Endothelial cell of umbilical vein (primary cell): ENCODE results near the gene DCAF17. TPM values are rescaled to one million over a fixed set of nuclear protein-coding genes. Genes with fewer than 3 reads are reported as not detected.

Source experiments
- BruUV-seq: library from RNA; stranded (reverse); fragments of 400-500 nt; replicated peaks from 2 replicates; lab custom pipeline; 2021; lab: Mats Ljungman, UMichigan
- CTCF ChIA-PET: fragments of 300-600, 350-600 bp; sonication (Branson Sonifier 250); formaldehyde crosslinking; loops from one replicate; lab custom pipeline; 2021; ENCODE audit warnings: antibody characterized with exemption, inconsistent platforms; lab: Charles Lee
- POLR2A ChIA-PET: fragments of 300-600, 350-600 bp; sonication (Branson Sonifier 250); formaldehyde crosslinking; loops from one replicate; lab custom pipeline; 2021; ENCODE audit warnings: antibody characterized with exemption, inconsistent platforms; lab: Charles Lee
- DNase-seq: peaks from one replicate; pipeline ENCODE4 v3.0.0-alpha.2; 2011; ENCODE audit warnings: low read depth, low spot score
- FAIRE-seq: peaks from 2 replicates; lab custom pipeline; 2011; peaks lifted over from hg19 to GRCh38; lab: Jason Lieb, UNC
- H2AFZ ChIP-seq: 2 replicates; pipeline ENCODE4 v1.6.0; 2012; ENCODE audit warnings: low read depth, low read length, control low read depth, inconsistent platforms
- H3K27ac ChIP-seq: 2 replicates; pipeline ENCODE4 v1.5.1; 2011; ENCODE audit warnings: low read depth, mild to moderate bottlenecking, control low read depth, low read length, moderate library complexity; ENCODE audit not compliant: insufficient read depth
- H3K27me3 ChIP-seq, 2 experiments: 2 replicates each; pipeline versions ENCODE4 v1.6.0 to v1.6.1; 2011; ENCODE audit warnings: low read length in 2 of 2, mixed read lengths in 1 of 2; ENCODE audit not compliant: control insufficient read depth in 2 of 2, insufficient read depth in 2 of 2
- H3K36me3 ChIP-seq, 2 experiments: 2 replicates in 1 of 2; 3 replicates in 1 of 2; pipeline ENCODE4 v1.5.1; 2011; ENCODE audit warnings: low read length in 2 of 2, mild to moderate bottlenecking in 1 of 2, moderate library complexity in 1 of 2; ENCODE audit not compliant: control insufficient read depth in 2 of 2, insufficient read depth in 2 of 2; ENCODE audit errors: extremely low read depth in 1 of 2
- H3K4me1 ChIP-seq: 3 replicates; pipeline ENCODE4 v1.5.1; 2011; ENCODE audit warnings: mild to moderate bottlenecking, low read length; ENCODE audit not compliant: control insufficient read depth, insufficient read depth; ENCODE audit errors: extremely low read depth
- H3K4me2 ChIP-seq: 2 replicates; pipeline ENCODE4 v1.6.1; 2011; ENCODE audit warnings: low read length, control low read depth, mixed read lengths; ENCODE audit not compliant: insufficient read depth
- H3K4me3 ChIP-seq, 3 experiments: fragments of 200-600 bp in 1 of 3; sonication (generic), shearing (Covaris generic) in 1 of 3; replicated peaks in 1 of 3; 2 replicates each; pipeline ENCODE4 v1.5.1; 2011 to 2016; ENCODE audit warnings: control low read depth in 3 of 3, low read length in 3 of 3, mild to moderate bottlenecking in 2 of 3, inconsistent platforms in 1 of 3, low read depth in 1 of 3, moderate library complexity in 1 of 3; ENCODE audit not compliant: insufficient read depth in 1 of 3
- H3K79me2 ChIP-seq: 2 replicates; pipeline ENCODE4 v1.6.0; 2012; ENCODE audit warnings: low read length, inconsistent platforms; ENCODE audit not compliant: control insufficient read depth, insufficient read depth
- H3K9ac ChIP-seq: replicated peaks from 2 replicates; pipeline ENCODE3; 2011; ENCODE audit warnings: low read length, control low read depth; ENCODE audit not compliant: insufficient read depth; ENCODE audit errors: extremely low read depth
- H3K9me1 ChIP-seq: replicated peaks from 3 replicates; pipeline ENCODE4 v1.6.0; 2011; ENCODE audit warnings: mild to moderate bottlenecking, low read length; ENCODE audit not compliant: control insufficient read depth, insufficient read depth; ENCODE audit errors: extremely low read depth
- H3K9me3 ChIP-seq: replicated peaks from 2 replicates; pipeline ENCODE4 v1.5.1; 2012; ENCODE audit warnings: low read length, inconsistent platforms; ENCODE audit not compliant: control insufficient read depth, insufficient read depth
- H4K20me1 ChIP-seq: replicated peaks from 2 replicates; pipeline ENCODE3; 2011; ENCODE audit warnings: mild to moderate bottlenecking, low read length; ENCODE audit not compliant: control insufficient read depth, insufficient read depth; ENCODE audit errors: extremely low read depth
- EZH2 ChIP-seq: IDR thresholded peaks from 2 replicates; pipeline ENCODE4 v1.6.1; 2012; ENCODE audit warnings: borderline replicate concordance, low read depth, mild to moderate bottlenecking, moderate library complexity, low read length, inconsistent platforms; ENCODE audit not compliant: severe bottlenecking
- FOS ChIP-seq: IDR thresholded peaks from 2 replicates; pipeline ENCODE4 v1.6.1; 2011; ENCODE audit warnings: mild to moderate bottlenecking, low read length, moderate library complexity, borderline replicate concordance; ENCODE audit not compliant: insufficient read depth
- GATA2 ChIP-seq: IDR thresholded peaks from 2 replicates; pipeline ENCODE4 v1.7.0; 2011; ENCODE audit warnings: low read depth, mild to moderate bottlenecking, moderate library complexity, mixed read lengths, low read length; ENCODE audit not compliant: insufficient read length, insufficient read depth
- JUN ChIP-seq: IDR thresholded peaks from 2 replicates; pipeline ENCODE4 v1.6.1; 2011; ENCODE audit warnings: borderline replicate concordance, low read depth; ENCODE audit not compliant: insufficient read length, insufficient read depth
- MAX ChIP-seq: IDR thresholded peaks from 2 replicates; pipeline ENCODE4 v1.6.1; 2011; ENCODE audit not compliant: insufficient read depth, insufficient read length
- MYC ChIP-seq: IDR thresholded peaks from one replicate; pipeline ENCODE4 v1.6.1; 2011; ENCODE audit warnings: mild to moderate bottlenecking, low read depth, low read length
- POLR2A ChIP-seq: IDR thresholded peaks from 2 replicates; pipeline ENCODE4 v1.6.1; 2012; ENCODE audit warnings: low read depth, mild to moderate bottlenecking, control low read depth, low read length
- POLR2AphosphoS5 ChIP-seq: IDR thresholded peaks from 2 replicates; pipeline ENCODE4 v1.6.1; 2012; ENCODE audit warnings: low read depth, mild to moderate bottlenecking, control low read depth, low read length, moderate library complexity; ENCODE audit not compliant: insufficient read depth
- dilution Hi-C: fragments of 300-500 bp; cut with MboI; formaldehyde crosslinking; loops from one replicate; pipeline ENCODE4 v1.15.0; 2019; ENCODE audit warnings: low sequenced_read_pairs; ENCODE audit not compliant: extremely low pct_ligation_motif_present
- intact Hi-C: fragments of 100-400 bp; cut with micrococcal nuclease; formaldehyde crosslinking; loops from one replicate; pipeline ENCODE4 v1.10.0; 2022
- polyA plus RNA-seq, 4 experiments: library from polyadenylated mRNA; depleted of rRNA in 3 of 4; stranded (reverse) in 3 of 4; unstranded in 1 of 4; fragments of >200 nt; gene quantifications; 2 replicates each; pipeline versions ENCODE4 v1.2.1 to v1.2.3, GENCODE V29; 2011 to 2012; ENCODE audit warnings: missing spikeins in 1 of 4
- total RNA-seq: library from RNA; stranded (reverse); gene quantifications from 2 replicates; pipeline ENCODE4 v1.2.3, GENCODE V29; 2021
- TF ChIP-seq, protein P1 (sequence below), 2 donors: IDR thresholded peaks; 1 replicate in 1 of 2; 2 replicates in 1 of 2; pipeline ENCODE4 v1.5.1; 2011; ENCODE audit warnings: low read length in 2 of 2, mild to moderate bottlenecking in 2 of 2, moderate library complexity in 2 of 2, control low read depth in 1 of 2, inconsistent platforms in 1 of 2, low read depth in 1 of 2; ENCODE audit not compliant: insufficient read depth in 1 of 2; ENCODE audit errors: extremely low read depth in 1 of 2

Gene DCAF17
- total and polyA plus RNA-seq, 2 donors (not counting 3 experiments of a cell fraction or from before 2014, with no cell fraction given), result 4.6 to 14.9 TPM

DNA sequence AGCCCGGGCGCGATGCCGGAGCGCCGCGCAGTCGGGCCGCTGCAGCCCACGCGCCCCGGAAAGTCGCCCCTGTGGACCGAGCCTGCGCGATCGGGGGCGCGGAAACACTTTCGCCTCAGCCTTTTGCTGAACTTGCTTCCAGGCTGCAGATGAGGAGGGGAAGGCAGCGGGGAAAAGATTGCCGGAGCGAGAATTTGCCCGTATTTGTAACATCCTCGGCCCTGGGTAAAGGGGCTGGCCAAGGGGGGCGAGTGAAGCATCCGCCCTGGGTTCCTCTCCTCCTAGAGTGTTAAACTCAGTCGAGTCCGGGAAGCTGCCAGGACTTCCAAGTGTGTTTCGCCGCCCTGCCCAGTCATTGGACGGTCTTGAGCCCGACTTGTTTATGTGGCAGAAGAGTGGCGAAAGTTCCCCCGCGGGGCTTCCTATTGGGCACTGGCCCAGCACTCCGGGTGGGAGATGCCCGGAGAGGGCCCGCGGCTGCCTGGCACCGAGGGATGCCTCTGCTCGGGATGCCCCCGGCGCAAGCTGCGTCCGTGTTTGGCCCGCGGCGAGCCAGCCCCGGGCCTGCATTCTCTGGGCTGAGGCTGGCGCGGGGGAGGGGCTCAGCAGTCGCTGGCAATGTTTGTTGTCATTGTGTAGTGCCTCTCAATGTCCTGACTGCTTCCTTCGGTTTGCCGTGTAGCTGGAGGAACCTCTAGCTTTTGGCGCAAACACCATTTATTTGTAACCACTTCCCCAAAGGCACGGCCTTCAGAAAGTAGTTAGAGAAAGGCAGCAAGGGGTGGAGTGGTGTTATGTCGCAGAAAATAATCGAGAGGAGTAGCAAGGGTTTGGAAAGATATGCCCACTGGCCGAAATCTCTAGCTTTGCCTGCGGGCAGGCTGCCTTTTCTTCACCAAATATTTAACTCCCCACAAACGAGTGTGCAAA is 89.3 kb downstream of the DCAF17 start:
- H3K36me3 ChIP-seq, result no peaks in the 10 kb centered on the region
- ChIA-PET POLR2A (no interaction called here), CTCF (interaction anchor here (0.9 to 2.3 kb wide), 5 partner anchors 8 to 604 kb away, joined by 3 to 13 read pairs (median 3); no protein-coding TSS in a partner anchor)
- no peaks in the 10 kb centered on the region for H4K20me1 ChIP-seq
- no TSS peak for BruUV-seq
- FAIRE-seq (peak; percentile 82), DNase-seq (peak; percentile 87)
- intact Hi-C loops, result loop anchor here (1.0 kb wide), 3 partner anchors 8 to 89 kb away; partner anchors contain the start of gene DCAF17
- dilution Hi-C loops, result no loop called here
- H3K27ac ChIP-seq, result peak overlapping the region; percentile 52
- no peaks in the 10 kb centered on the region for H3K9me1 ChIP-seq
- H3K9me3 ChIP-seq, result no peaks in the 10 kb centered on the region
- peaks cover 13% of the 10 kb centered on the region for H3K4me1 ChIP-seq
- H3K79me2 ChIP-seq, result no peaks in the 10 kb centered on the region
- H3K4me3 ChIP-seq, result peak overlapping the region; percentile 76 to 96 (median 89)
- H3K27me3 ChIP-seq, result no peaks in the 10 kb centered on the region
- peak overlapping the region; percentile 94 for H3K4me2 ChIP-seq
- peak overlapping the region; percentile 99 for H2AFZ ChIP-seq
- peak overlapping the region; percentile 78 for H3K9ac ChIP-seq
- TF ChIP-seq POLR2AphosphoS5 (peak; percentile 47), EZH2 (no peak), POLR2A (peak; percentile 65), FOS (no peak)

- H3K4me3 ChIP-seq, result peak overlapping the region in 2 of 3 experiments; percentile 76 to 89
- H3K4me1 ChIP-seq, result peaks cover 13% of the 10 kb centered on the region
- H3K27me3 ChIP-seq, result no peaks in the 10 kb centered on the region
- H3K9ac ChIP-seq, result peak overlapping the region; percentile 78
- H4K20me1 ChIP-seq, result no peaks in the 10 kb centered on the region
- no peak for FAIRE-seq
- H2AFZ ChIP-seq, result peak overlapping the region; percentile 99
- dilution Hi-C loops, result no loop called here
- POLR2A ChIA-PET, result no interaction called here
- H3K27ac ChIP-seq, result no peak overlapping the region
- no peaks in the 10 kb centered on the region for H3K79me2 ChIP-seq
- TF ChIP-seq EZH2, result no peak
- no peak for TF ChIP-seq GATA2
- TF ChIP-seq POLR2AphosphoS5, result no peak
- no peak for TF ChIP-seq MYC
- TF ChIP-seq, protein P1, sequence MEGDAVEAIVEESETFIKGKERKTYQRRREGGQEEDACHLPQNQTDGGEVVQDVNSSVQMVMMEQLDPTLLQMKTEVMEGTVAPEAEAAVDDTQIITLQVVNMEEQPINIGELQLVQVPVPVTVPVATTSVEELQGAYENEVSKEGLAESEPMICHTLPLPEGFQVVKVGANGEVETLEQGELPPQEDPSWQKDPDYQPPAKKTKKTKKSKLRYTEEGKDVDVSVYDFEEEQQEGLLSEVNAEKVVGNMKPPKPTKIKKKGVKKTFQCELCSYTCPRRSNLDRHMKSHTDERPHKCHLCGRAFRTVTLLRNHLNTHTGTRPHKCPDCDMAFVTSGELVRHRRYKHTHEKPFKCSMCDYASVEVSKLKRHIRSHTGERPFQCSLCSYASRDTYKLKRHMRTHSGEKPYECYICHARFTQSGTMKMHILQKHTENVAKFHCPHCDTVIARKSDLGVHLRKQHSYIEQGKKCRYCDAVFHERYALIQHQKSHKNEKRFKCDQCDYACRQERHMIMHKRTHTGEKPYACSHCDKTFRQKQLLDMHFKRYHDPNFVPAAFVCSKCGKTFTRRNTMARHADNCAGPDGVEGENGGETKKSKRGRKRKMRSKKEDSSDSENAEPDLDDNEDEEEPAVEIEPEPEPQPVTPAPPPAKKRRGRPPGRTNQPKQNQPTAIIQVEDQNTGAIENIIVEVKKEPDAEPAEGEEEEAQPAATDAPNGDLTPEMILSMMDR (IDR thresholded peaks at IDR 0.05; ENCODE audit: extremely low read depth in 1 of 2, insufficient read depth in 1 of 2, low read depth in 1 of 2, low read length in 2 of 2), result no peak
- no peak for TF ChIP-seq JUN
- TF ChIP-seq FOS, result no peak
- no peak for TF ChIP-seq MAX
- TF ChIP-seq POLR2A, result no peak
- BruUV-seq, result TSS peak; percentile 35
- H3K4me2 ChIP-seq, result peak overlapping the region; percentile 94
- no peaks in the 10 kb centered on the region for H3K9me3 ChIP-seq
- no peaks in the 10 kb centered on the region for H3K9me1 ChIP-seq
- CTCF ChIA-PET, result interaction anchor here (1.2 kb wide), 1 partner anchor 603 kb away, joined by 3 read pairs; no protein-coding TSS in a partner anchor
- no peak for DNase-seq
- intact Hi-C loops, result no loop called here
- no peaks in the 10 kb centered on the region for H3K36me3 ChIP-seq
Measured at GRCh38 chr2:171524018-171524401, 90.0 kb downstream of the DCAF17 start.
